SK-N-SH (cell line): ENCODE results near the gene NKAIN4.

ENCODE experiments used
- EP300 ChIP-seq, 2 experiments: IDR thresholded peaks; 2 replicates each; pipeline versions ENCODE4 v1.4.0 to v1.6.1; 2012; ENCODE audit warnings: borderline replicate concordance in 1 of 2, low read depth in 1 of 2, low read length in 1 of 2
- POLR2AphosphoS5 ChIP-seq: IDR thresholded peaks from 2 replicates; pipeline ENCODE4 v1.6.1; 2012; ENCODE audit warnings: low read depth, low read length
- RAD21 ChIP-seq: IDR thresholded peaks from 2 replicates; pipeline ENCODE4 v1.6.1; 2012; ENCODE audit warnings: mild to moderate bottlenecking, low read length
- REST ChIP-seq: IDR thresholded peaks from 2 replicates; pipeline ENCODE4 v1.6.1; 2012; ENCODE audit warnings: mild to moderate bottlenecking, low read depth, low read length, moderate library complexity
- RFX5 ChIP-seq: IDR thresholded peaks from 2 replicates; pipeline ENCODE4 v1.6.1; 2012; ENCODE audit warnings: mild to moderate bottlenecking, improper control_type of control experiment, low read length
- RXRA ChIP-seq: IDR thresholded peaks from 2 replicates; pipeline ENCODE4 v1.4.0; 2012; ENCODE audit warnings: low read depth, mild to moderate bottlenecking, borderline replicate concordance
- USF2 ChIP-seq: fragments of 150-350 bp; IDR thresholded peaks from 2 replicates; pipeline ENCODE4 v1.6.1; 2017; ENCODE audit warnings: antibody characterized with exemption, low read length, low read depth, borderline replicate concordance
- YY1 ChIP-seq: IDR thresholded peaks from 2 replicates; pipeline ENCODE4 v1.4.0; 2012; ENCODE audit warnings: low read depth, mild to moderate bottlenecking
- TF ChIP-seq, protein P1 (sequence below): fragments of 200-600 bp; sonication (generic); IDR thresholded peaks from 2 replicates; pipeline ENCODE4 v1.6.1; 2017; ENCODE audit warnings: antibody characterized with exemption, mild to moderate bottlenecking, moderate library complexity
- TF ChIP-seq, protein P2 (sequence below): IDR thresholded peaks from 2 replicates; pipeline ENCODE4 v1.4.0; 2012; ENCODE audit warnings: low read depth

DNA sequence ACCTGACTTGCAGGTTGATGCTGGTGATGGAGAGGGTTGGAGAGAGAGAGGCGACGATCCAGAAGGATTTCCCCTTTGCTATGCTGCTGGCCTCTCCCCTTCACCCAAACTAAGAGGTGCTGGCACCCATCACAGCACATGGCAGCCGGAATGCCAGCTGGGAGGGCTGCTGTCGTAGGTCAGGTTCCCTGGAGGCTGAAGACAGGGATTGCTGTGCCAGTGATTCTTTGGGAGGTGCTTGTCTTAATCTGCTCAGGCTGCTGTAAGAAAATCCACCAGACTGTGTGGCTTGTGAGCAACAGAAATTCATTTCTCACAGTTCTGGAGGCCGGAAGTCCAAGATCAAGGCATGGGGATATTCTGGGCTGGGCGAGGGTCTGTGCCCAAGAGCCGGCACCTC is 14.0 kb upstream of the NKAIN4 start:
- TF ChIP-seq, protein P1, sequence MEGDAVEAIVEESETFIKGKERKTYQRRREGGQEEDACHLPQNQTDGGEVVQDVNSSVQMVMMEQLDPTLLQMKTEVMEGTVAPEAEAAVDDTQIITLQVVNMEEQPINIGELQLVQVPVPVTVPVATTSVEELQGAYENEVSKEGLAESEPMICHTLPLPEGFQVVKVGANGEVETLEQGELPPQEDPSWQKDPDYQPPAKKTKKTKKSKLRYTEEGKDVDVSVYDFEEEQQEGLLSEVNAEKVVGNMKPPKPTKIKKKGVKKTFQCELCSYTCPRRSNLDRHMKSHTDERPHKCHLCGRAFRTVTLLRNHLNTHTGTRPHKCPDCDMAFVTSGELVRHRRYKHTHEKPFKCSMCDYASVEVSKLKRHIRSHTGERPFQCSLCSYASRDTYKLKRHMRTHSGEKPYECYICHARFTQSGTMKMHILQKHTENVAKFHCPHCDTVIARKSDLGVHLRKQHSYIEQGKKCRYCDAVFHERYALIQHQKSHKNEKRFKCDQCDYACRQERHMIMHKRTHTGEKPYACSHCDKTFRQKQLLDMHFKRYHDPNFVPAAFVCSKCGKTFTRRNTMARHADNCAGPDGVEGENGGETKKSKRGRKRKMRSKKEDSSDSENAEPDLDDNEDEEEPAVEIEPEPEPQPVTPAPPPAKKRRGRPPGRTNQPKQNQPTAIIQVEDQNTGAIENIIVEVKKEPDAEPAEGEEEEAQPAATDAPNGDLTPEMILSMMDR, result no peak
- TF ChIP-seq RFX5 (no peak), EP300 (IDR thresholded peaks at IDR 0.05; ENCODE audit: borderline replicate concordance in 1 of 2, low read depth in 1 of 2, low read length in 1 of 2) (no peak), YY1 (no peak), RXRA (no peak), USF2 (no peak), REST (no peak), RAD21 (no peak), POLR2AphosphoS5 (no peak)
- TF ChIP-seq, protein P2, sequence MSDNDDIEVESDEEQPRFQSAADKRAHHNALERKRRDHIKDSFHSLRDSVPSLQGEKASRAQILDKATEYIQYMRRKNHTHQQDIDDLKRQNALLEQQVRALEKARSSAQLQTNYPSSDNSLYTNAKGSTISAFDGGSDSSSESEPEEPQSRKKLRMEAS, result no peak
